Muscle layer of colon (tissue), 2 donors: ENCODE results near the gene AGAP1.
"Not testable (repeated sequence)": the region's sequence is repeated elsewhere in the genome, so short reads cannot be mapped to it uniquely, and the experiment has no call there.

Experiments used
- H3K27ac ChIP-seq: one replicate; pipeline ENCODE4 v1.7.0; 2013; ENCODE audit warnings: low read depth, mild to moderate bottlenecking, low read length, moderate library complexity
- H3K27me3 ChIP-seq, 2 donors: one replicate each; pipeline ENCODE4 v1.7.0; 2013; ENCODE audit warnings: low read length in 2 of 2, mild to moderate bottlenecking in 2 of 2; ENCODE audit not compliant: insufficient read depth in 2 of 2, control insufficient read depth in 1 of 2
- H3K36me3 ChIP-seq: one replicate; pipeline ENCODE4 v1.7.0; 2013; ENCODE audit warnings: mild to moderate bottlenecking, low read length; ENCODE audit not compliant: insufficient read depth
- H3K4me1 ChIP-seq: one replicate; pipeline ENCODE4 v1.7.0; 2013; ENCODE audit warnings: mild to moderate bottlenecking, low read length; ENCODE audit not compliant: insufficient read depth
- H3K4me3 ChIP-seq, 2 donors: one replicate each; pipeline ENCODE4 v1.7.0; 2013; ENCODE audit warnings: low read length in 2 of 2, low read depth in 1 of 2, mild to moderate bottlenecking in 1 of 2, moderate library complexity in 1 of 2
- H3K9ac ChIP-seq: one replicate; pipeline ENCODE4 v1.7.0; 2013; ENCODE audit warnings: low read length
- H3K9me3 ChIP-seq: one replicate; pipeline ENCODE4 v1.7.0; 2013; ENCODE audit warnings: mild to moderate bottlenecking, low read length
- donor health status: abdominal sarcoma.
- donor health status: Adenocarcinoma of cecum.

Gene AGAP1

DNA sequence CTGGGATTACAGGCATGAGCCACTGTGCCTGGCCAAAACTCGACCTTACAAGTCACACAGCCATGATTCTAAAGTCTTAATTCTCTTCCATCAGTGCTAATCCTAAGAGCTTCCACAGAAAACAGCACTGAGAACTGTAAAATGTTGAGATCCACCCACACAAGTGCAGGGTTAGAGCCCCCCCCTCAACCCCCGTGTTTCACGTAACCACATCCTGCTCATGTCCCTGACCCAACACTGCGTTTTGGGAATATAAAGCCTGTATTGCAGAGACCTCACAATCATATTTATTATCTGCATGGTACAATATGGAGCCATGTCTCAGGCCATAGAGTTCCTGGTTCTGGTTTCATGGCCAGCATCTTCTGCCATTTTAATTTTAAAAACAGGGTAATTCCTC lies 563.5 kb downstream of the AGAP1 start:
- H3K9ac ChIP-seq: no peak overlapping the region
- H3K4me3 ChIP-seq: no peak overlapping the region
- H3K9me3 ChIP-seq: no peaks in the 10 kb centered on the region
- H3K27me3 ChIP-seq: no peaks in the 10 kb centered on the region
- peaks cover 17% of the 10 kb centered on the region for H3K4me1 ChIP-seq
- no peaks in the 10 kb centered on the region for H3K36me3 ChIP-seq
- H3K27ac ChIP-seq: no peak overlapping the region

DNA sequence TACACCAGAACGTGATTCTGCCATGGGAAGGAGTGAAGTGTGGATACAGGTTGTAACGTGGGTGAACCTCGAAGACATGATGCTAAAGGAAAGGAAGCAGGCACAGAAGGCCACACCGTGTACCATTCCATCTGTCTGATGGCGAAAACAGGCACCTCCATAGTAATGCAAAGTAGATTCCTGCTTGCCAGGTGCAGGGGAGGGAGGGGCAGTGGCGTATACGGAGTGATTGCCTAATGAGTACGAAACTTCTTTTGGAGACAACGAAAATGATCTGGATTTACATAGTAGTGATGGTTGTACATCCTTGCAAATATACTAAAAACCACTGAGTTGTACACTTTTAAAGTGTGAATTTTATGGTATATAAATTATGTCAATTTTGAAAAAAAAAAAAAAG lies 567.7 kb downstream of the AGAP1 start:
- Histone ChIP-seq H3K36me3 (no peaks in the 10 kb centered on the region), H3K27ac (no peak overlapping the region), H3K4me1 (no peaks in the 10 kb centered on the region), H3K27me3 (no peaks in the 10 kb centered on the region), H3K4me3 (no peak overlapping the region), H3K9ac (no peak overlapping the region), H3K9me3 (no peaks in the 10 kb centered on the region)

DNA sequence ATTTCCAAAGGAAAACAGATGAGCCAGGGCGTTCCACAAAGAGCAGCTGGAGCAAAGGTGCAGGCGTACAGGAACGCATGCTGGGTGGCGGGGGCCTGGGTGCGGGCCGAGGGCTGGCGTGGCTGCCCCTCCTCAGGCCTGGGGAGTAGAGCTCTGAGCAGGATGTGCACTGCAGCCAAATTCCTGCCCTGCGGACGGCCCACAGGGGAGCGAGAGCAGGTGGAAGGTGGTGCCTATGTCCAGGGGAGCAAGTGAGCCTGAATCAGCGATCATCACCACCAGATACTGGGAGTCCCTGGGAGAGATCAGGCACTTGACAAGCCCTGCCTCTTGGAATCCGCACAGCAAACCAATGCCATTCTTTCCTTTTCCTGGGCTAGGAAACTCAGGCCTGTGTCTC lies 568.1 kb downstream of the AGAP1 start:
- Histone ChIP-seq H3K9ac (no peak overlapping the region), H3K36me3 (no peaks in the 10 kb centered on the region), H3K27me3 (no peaks in the 10 kb centered on the region), H3K27ac (no peak overlapping the region), H3K4me3 (no peak overlapping the region), H3K9me3 (no peaks in the 10 kb centered on the region), H3K4me1 (no peaks in the 10 kb centered on the region)

DNA sequence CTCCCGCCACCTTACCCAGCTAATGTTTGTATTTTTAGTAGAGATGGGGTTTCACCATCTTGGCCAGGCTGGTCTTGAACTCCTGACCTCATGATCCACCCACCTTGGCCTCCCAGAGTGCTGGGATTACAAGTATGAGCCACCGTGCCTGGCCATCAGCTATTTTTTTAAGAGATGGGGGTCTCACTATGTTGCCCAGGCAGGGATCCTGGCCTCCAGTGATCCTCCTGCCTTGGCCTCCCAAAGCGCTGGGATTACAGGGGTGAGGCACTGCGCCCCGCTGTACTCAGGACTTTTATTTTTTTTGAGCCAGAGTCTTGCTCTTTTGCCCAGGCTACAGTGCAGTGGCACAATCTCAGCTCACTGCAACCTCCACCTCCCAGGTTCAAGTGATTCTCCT lies 569.0 kb downstream of the AGAP1 start:
- not testable (repeated sequence) for H3K9me3 ChIP-seq, H3K27ac ChIP-seq, H3K4me1 ChIP-seq, H3K9ac ChIP-seq, H3K4me3 ChIP-seq, H3K36me3 ChIP-seq, H3K27me3 ChIP-seq

DNA sequence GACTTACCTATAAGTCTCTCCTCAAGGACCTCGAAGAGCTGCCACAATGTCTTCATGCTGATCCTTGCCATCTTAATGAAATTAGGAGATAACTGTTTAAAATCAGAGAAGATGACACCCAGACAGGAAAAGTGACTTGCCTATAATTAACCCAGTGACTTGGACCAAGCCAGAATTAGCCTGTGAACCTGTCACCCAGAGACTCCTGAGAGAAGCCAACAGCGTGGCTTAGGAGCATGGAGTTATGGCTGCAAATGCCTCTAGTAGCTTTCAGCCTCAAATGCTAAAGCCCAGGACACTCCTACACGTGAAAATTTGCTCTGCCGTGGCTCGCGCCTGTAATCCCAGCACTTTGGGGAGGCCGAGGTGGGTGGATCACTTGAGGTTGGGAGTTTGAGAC lies 570.2 kb downstream of the AGAP1 start:
- Histone ChIP-seq H3K4me3 (no peak overlapping the region), H3K4me1 (no peaks in the 10 kb centered on the region), H3K9me3 (no peaks in the 10 kb centered on the region), H3K27me3 (no peaks in the 10 kb centered on the region), H3K36me3 (peaks cover 5% of the 10 kb centered on the region), H3K27ac (no peak overlapping the region), H3K9ac (no peak overlapping the region)

DNA sequence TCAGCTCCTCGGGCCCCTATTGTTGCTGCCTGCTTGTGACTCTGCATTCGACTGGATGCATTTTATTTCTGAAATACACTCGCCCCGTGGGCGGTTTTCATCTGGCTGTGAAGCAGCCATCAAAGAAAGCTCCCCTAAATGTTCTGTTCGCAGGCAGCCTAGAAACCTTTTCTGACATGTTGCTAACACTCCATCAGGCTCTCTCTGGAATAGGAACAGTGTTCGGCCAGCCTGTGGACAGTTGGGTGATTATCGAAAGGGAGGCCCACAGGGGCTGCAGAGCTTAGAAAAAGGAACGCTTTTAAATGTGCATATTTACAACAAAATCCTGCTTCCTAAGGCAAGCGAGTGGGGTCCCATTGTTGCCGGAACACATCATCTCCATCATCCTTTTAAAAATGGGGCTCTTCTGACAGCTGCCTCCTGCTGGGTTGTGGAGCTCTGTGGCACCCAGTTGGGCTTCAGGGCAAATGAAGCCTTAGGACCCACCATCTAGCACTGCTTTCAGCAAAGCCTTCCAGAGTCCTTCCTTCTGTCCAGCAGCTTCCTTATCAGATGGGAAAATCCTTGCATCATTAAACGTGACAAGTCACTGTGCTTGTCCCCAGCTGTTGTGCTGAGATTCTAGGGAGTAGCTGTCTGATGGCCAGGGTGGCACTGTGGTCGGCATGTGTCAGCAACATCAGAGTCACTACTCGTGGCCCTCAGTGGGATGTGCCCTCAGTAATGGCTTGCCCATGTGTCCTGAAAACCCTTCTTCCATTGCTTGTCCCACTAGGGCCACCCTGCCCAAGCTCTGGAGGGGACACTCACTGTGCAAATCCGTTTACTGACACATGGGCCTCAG lies 571.7 kb downstream of the AGAP1 start:
- H3K36me3 ChIP-seq: peaks cover 5% of the 10 kb centered on the region
- H3K27me3 ChIP-seq: no peaks in the 10 kb centered on the region
- no peak overlapping the region for H3K4me3 ChIP-seq
- H3K4me1 ChIP-seq: no peaks in the 10 kb centered on the region
- no peaks in the 10 kb centered on the region for H3K9me3 ChIP-seq
- H3K9ac ChIP-seq: no peak overlapping the region
- H3K27ac ChIP-seq: no peak overlapping the region

DNA sequence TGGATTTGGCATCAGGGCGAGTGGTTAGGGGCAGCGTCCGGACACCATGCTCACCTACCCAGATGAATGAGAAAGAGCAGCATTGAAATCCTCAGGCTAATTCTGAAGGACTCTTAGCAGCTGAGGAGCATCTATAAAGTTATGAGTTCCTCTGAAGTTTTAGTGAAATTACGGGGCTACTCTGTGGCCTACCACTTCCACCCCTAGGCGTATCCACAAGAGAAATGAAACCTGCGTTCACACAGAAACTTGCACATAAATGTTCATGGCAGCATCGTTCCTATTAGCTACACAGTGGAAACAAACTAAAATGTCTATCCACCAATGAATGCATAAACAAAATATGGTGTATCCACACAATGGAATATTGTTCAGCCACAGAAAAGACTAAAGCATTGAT lies 576.4 kb downstream of the AGAP1 start:
- no peaks in the 10 kb centered on the region for H3K9me3 ChIP-seq
- no peak overlapping the region for H3K9ac ChIP-seq
- no peak overlapping the region for H3K27ac ChIP-seq
- peaks cover 5% of the 10 kb centered on the region for H3K36me3 ChIP-seq
- no peak overlapping the region for H3K4me3 ChIP-seq
- H3K4me1 ChIP-seq: no peaks in the 10 kb centered on the region
- no peaks in the 10 kb centered on the region for H3K27me3 ChIP-seq

DNA sequence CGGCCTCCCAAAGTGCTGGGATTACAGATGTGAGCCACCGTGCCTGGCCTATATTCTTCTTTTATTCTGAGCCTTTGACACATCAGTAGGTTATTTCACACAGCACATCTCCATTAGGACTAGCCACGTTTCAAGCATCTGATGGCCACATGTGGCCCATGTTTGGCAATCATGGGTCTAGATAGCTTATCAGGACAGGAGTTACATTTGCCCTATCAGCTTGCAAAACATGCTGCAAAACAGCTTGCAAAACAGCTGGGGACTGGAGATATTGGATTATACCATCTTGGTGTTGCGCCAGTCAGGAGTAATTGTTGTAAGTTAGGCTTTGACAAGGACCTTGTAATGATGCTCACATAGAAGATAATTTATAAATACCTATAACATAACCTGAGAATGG lies 579.4 kb downstream of the AGAP1 start:
- no peak overlapping the region for H3K9ac ChIP-seq
- no peaks in the 10 kb centered on the region for H3K9me3 ChIP-seq
- no peak overlapping the region for H3K4me3 ChIP-seq
- H3K27ac ChIP-seq: no peak overlapping the region
- H3K4me1 ChIP-seq: no peaks in the 10 kb centered on the region
- H3K27me3 ChIP-seq: no peaks in the 10 kb centered on the region
- H3K36me3 ChIP-seq: no peaks in the 10 kb centered on the region

DNA sequence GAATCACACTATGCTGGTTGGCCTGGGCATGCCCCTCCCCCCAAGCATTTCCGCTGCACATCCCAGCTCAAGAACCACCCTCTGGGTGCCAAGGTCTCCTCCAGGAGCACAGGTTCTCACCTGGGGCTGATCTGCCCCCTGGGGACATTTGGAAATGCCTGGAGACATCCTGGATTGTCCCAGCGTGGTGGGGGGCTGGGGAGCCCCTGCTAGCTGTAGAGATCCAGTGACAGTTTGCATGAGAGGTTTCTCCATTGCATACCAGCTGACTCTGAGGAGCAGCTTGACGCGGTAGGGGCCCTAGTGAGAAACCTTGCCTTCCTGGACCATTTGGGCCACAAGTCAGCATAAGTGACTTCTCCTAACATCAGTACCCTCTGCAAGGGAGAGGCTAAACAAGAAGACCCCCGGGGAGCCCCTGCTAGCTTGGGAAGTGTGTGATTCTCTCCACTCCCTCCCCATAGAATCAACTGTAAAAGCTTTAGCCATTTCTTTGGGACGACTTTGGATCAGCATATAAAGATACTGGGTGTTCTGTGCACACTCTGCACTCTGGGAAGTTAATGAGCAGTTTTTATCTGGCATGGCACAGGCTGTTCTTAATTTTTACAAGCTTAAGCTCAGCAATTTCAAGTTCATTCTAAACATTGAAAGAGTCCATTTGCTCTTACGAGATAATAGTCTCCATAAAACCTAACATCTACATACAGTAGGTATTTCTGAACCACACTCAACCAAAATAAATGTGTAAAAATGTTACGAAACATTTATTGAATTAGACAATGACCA lies 580.2 kb downstream of the AGAP1 start:
- Histone ChIP-seq H3K4me3 (no peak overlapping the region), H3K9ac (no peak overlapping the region), H3K27ac (no peak overlapping the region), H3K4me1 (no peaks in the 10 kb centered on the region), H3K27me3 (no peaks in the 10 kb centered on the region), H3K36me3 (no peaks in the 10 kb centered on the region), H3K9me3 (no peaks in the 10 kb centered on the region)

DNA sequence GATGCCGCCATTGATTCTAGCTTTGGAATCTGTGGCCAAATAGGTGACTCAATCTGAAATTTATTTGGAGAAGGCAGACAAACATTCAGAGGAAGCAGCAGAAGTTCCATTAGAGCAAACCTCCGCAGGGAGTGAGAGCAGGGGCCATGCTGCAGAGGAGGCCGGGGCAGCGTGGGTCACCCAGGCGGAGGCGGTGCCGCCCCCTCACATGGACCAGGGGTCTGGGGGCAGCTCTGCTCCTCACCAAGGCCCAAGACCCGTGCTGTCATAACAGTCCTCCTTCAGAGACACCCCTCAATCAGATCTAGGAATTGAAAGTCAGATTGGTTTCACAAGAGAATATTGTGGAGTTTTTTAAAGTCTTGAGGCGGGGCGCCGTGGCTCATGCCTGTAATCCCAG lies 582.0 kb downstream of the AGAP1 start:
- Histone ChIP-seq H3K4me1 (no peaks in the 10 kb centered on the region), H3K36me3 (no peaks in the 10 kb centered on the region), H3K9me3 (no peaks in the 10 kb centered on the region), H3K4me3 (no peak overlapping the region), H3K27ac (no peak overlapping the region), H3K27me3 (no peaks in the 10 kb centered on the region), H3K9ac (no peak overlapping the region)

DNA sequence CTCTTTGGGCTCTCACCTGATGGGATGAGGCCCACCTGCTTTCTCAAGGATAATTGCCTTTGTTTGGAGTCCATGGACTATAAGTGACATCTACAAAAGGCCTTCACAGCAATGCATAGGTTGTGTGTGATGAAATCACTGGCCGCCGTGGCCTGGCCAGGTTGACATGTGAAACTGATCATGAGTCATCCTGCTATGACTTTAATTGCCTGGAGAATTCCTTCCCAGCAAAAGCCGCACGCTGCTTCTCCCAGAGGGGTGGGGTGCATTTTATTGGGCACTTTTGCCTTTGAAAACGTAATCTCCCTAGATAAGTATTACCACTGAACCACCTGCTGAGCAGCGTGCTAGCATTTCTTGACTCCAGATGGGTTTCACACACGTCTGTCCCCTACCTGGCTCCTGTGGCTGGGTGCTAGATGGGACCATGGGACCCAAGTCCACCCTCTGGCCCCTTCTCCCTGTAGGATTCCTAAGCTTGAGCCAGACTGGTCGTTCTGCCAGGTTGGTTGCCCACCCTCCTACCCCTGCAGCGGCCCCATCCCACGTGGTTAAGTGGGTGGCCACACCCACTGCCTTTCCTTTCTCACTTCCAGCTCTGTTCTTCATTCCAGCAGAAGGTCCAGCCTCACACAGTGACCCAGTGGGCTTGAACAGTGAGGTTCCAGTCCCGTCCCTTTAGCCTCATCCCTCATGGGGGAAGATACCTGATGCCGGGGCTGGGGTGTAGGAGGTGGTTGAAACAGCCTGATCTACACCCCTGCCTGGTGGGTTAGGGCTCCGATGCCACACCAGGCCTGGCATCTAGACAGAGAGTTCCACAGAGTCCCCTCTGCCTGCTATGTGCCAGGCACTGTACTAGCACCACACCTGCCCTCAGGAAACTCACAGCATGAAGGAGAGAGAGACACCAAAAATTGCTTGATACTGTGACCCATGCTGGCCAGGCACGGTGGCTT lies 584.7 kb downstream of the AGAP1 start:
- H3K27ac ChIP-seq: no peak overlapping the region

More for the DNA sequence above, 584.7 kb downstream of the AGAP1 start:
- Histone ChIP-seq H3K4me3 (no peak overlapping the region), H3K9ac (no peak overlapping the region), H3K36me3 (no peaks in the 10 kb centered on the region), H3K27me3 (no peaks in the 10 kb centered on the region), H3K9me3 (no peaks in the 10 kb centered on the region), H3K4me1 (no peaks in the 10 kb centered on the region)
